Thyroid gland (tissue), 4 donors: ENCODE results near the gene PRPS1. TPM values are rescaled to one million over a fixed set of nuclear protein-coding genes. Genes with fewer than 3 reads are reported as not detected.
"Not testable (repeated sequence)": the region's sequence is repeated elsewhere in the genome, so short reads cannot be mapped to it uniquely, and the experiment has no call there.

Experiments
- DNase-seq, 2 donors: peaks; one replicate each; pipeline ENCODE4 v3.0.0-alpha.2; 2019
- H3K27ac ChIP-seq, 3 donors: fragments of 200-600 bp; sonication (generic); 1 replicate in 2 of 3; 2 replicates in 1 of 3; pipeline ENCODE4 v1.5.1; 2016 to 2019; ENCODE audit warnings: mild to moderate bottlenecking in 1 of 3, moderate library complexity in 1 of 3
- H3K27me3 ChIP-seq: fragments of 200-600 bp; sonication (generic); one replicate; pipeline ENCODE4 v1.5.1; 2019
- H3K36me3 ChIP-seq, 2 donors: fragments of 200-600 bp; sonication (generic); one replicate each; pipeline ENCODE4 v1.5.1; 2016 to 2019
- H3K4me1 ChIP-seq, 2 donors: fragments of 200-600 bp; sonication (generic); one replicate each; pipeline ENCODE4 v1.5.1; 2017 to 2019
- H3K4me3 ChIP-seq, 3 donors: fragments of 200-600 bp; sonication (generic); replicated peaks in 1 of 3; 1 replicate in 2 of 3; 2 replicates in 1 of 3; pipeline ENCODE4 v1.5.1; 2016; ENCODE audit warnings: mild to moderate bottlenecking in 1 of 3
- H3K9me3 ChIP-seq: fragments of 200-600 bp; sonication (generic); one replicate; pipeline ENCODE4 v1.5.1; 2017
- CTCF ChIP-seq, 6 experiments: fragments of 200-600 bp in 3 of 6; fragments of 450-650 bp in 3 of 6; sonication (generic) in 3 of 6; IDR thresholded peaks; one replicate each; pipeline ENCODE4 v1.5.1; 2016 to 2019; ENCODE audit warnings: antibody characterized with exemption in 6 of 6, mild to moderate bottlenecking in 2 of 6, inconsistent platforms in 1 of 6, moderate library complexity in 1 of 6
- POLR2A ChIP-seq, 2 donors: fragments of 450-650 bp; IDR thresholded peaks; one replicate each; pipeline ENCODE4 v1.6.1; 2017; ENCODE audit warnings: antibody characterized with exemption in 2 of 2, mild to moderate bottlenecking in 2 of 2, moderate library complexity in 1 of 2
- WGBS, 2 donors: methylation state at CpG; one replicate each; pipeline ENCODE4 v1.1.5; 2017; 5-methylcytosine and 5-hydroxymethylcytosine counted together
- intact Hi-C: fragments of 100-400 bp; cut with DNase I; formaldehyde crosslinking; loops from one replicate; pipeline ENCODE4 v1.15.1; 2023
- total RNA-seq, 4 donors: library from RNA; depleted of rRNA; stranded (reverse); fragments of >200 nt; gene quantifications; one replicate each; pipeline ENCODE4 v1.2.3, GENCODE V29; 2016

PRPS1 gene
- total RNA-seq, 4 donors from 2014 or later, result 45.1 to 69.6 (median 62.8) TPM

- intact Hi-C loops, result no loop called here
- H3K27me3 ChIP-seq, result no peaks in the 10 kb centered on the region
- 15% methylated on average over 5 of the region's 5 CpGs; no CpG with 5 or more reads in 1 of the 2 donors for WGBS, 2 donors
- peak overlapping the region; percentile 66 to 90 (median 80) for H3K27ac ChIP-seq
- peak; percentile 88 to 89 for DNase-seq
- peaks cover 32 to 56% of the 10 kb centered on the region in 2 donors for H3K4me1 ChIP-seq
- no peaks in the 10 kb centered on the region for H3K9me3 ChIP-seq
- no peak overlapping the region for H3K4me3 ChIP-seq
- no peak for TF ChIP-seq CTCF (IDR thresholded peaks at IDR 0.05)
- peak in 1 of 2 donors; percentile 77 for TF ChIP-seq POLR2A (IDR thresholded peaks at IDR 0.05)
- no peaks in the 10 kb centered on the region for H3K36me3 ChIP-seq
Measured at GRCh38 chrX:107684956-107685385, 56.7 kb downstream of the PRPS1 start.

- H3K4me3 ChIP-seq, H3K9me3 ChIP-seq, H3K27me3 ChIP-seq, H3K36me3 ChIP-seq, DNase-seq, intact Hi-C loops: not testable (repeated sequence)
- 95 to 96% methylated on average over 4 to 9 of the region's 9 CpGs for WGBS, 2 donors
- H3K4me1 ChIP-seq, result peaks cover 32 to 56% of the 10 kb centered on the region in 2 donors
- H3K27ac ChIP-seq, result peak overlapping the region; percentile 66 to 90 (median 80)
Measured at GRCh38 chrX:107685586-107685985, 57.3 kb downstream of the PRPS1 start.

- Histone ChIP-seq H3K9me3 (no peaks in the 10 kb centered on the region), H3K27me3 (no peaks in the 10 kb centered on the region), H3K4me1 (peaks cover 32 to 56% of the 10 kb centered on the region in 2 donors), H3K4me3 (no peak overlapping the region), H3K36me3 (no peaks in the 10 kb centered on the region), H3K27ac (peak overlapping the region; percentile 66 to 90 (median 80))
- intact Hi-C loops, result no loop called here
- WGBS, 2 donors, result 76 to 91% methylated on average over 3 of the region's 3 CpGs
- TF ChIP-seq POLR2A (IDR thresholded peaks at IDR 0.05), result no peak
- no peak for TF ChIP-seq CTCF (IDR thresholded peaks at IDR 0.05)
- no peak for DNase-seq
Measured at GRCh38 chrX:107686026-107686425, 57.7 kb downstream of the PRPS1 start.

- Histone ChIP-seq H3K36me3 (no peaks in the 10 kb centered on the region), H3K9me3 (no peaks in the 10 kb centered on the region), H3K4me1 (peaks cover 32 to 56% of the 10 kb centered on the region in 2 donors), H3K4me3 (no peak overlapping the region), H3K27ac (peak overlapping the region; percentile 66 to 90 (median 80)), H3K27me3 (no peaks in the 10 kb centered on the region)
- DNase-seq, result no peak
- intact Hi-C loops, result no loop called here
- 50 to 62% methylated on average over 3 of the region's 3 CpGs for WGBS, 2 donors
- no peak for TF ChIP-seq POLR2A (IDR thresholded peaks at IDR 0.05)
- TF ChIP-seq CTCF (IDR thresholded peaks at IDR 0.05), result no peak
Measured at GRCh38 chrX:107686792-107687191, 58.5 kb downstream of the PRPS1 start.

GRCh38 chrX:107687445-107687844 lies 59.1 kb downstream of the PRPS1 start:
- intact Hi-C loops, result no loop called here
- Histone ChIP-seq H3K36me3 (no peaks in the 10 kb centered on the region), H3K27ac (peak overlapping the region; percentile 66 to 90 (median 80)), H3K9me3 (no peaks in the 10 kb centered on the region), H3K4me1 (peaks cover 32 to 50% of the 10 kb centered on the region in 2 donors), H3K4me3 (no peak overlapping the region), H3K27me3 (no peaks in the 10 kb centered on the region)
- TF ChIP-seq POLR2A (IDR thresholded peaks at IDR 0.05), result peak in 1 of 2 donors; percentile 38
- TF ChIP-seq CTCF (IDR thresholded peaks at IDR 0.05), result no peak
- 28 to 48% methylated on average over 3 of the region's 3 CpGs for WGBS, 2 donors
- peak; percentile 51 to 62 for DNase-seq
